ENCODE data around the gene GTPBP6.

GRCh38 chrX:314049-314448, 4.5 kb downstream of the GTPBP6 start:
- TF ChIP-seq CTCF (IDR thresholded peaks at IDR 0.05) (no peak), POLR2A (IDR thresholded peaks at IDR 0.05) (no peak)

Measured in right lobe of liver (tissue), 4 donors.